ENCODE results near the gene NUP88.

NUP88 gene

GRCh38 chr17:5355421-5356129 is 63.9 kb downstream of the NUP88 start:
- DNase-seq (ENCODE audit: low read depth in 2 of 2), result no peak

GRCh38 chr17:5354886-5355415 is 64.5 kb downstream of the NUP88 start:
- DNase-seq (ENCODE audit: low read depth in 2 of 2), result no peak

GRCh38 chr17:5354310-5354709 is 65.2 kb downstream of the NUP88 start:
- no peak for DNase-seq (ENCODE audit: low read depth in 2 of 2)

- DNase-seq (ENCODE audit: low read depth in 2 of 2), result no peak
Observed at GRCh38 chr17:5352681-5353289, 66.7 kb downstream of the NUP88 start.

- DNase-seq (ENCODE audit: low read depth in 2 of 2), result no peak
Observed at GRCh38 chr17:5344914-5345313, 74.5 kb downstream of the NUP88 start.
